RWPE2 (cell line): ENCODE measurements around the gene NT5C1A.

Experiments
- ATAC-seq: fragments of 200-7000 bp; cut with Tn5 transposase; 3 replicates; pipeline ENCODE4 v1.9.1; 2021; ENCODE audit warnings: low read depth
- DNase-seq: peaks from one replicate; pipeline ENCODE4 v3.0.0-alpha.2; 2020; ENCODE audit warnings: low spot score
- H3K27ac ChIP-seq: fragments of 450-650 bp; 2 replicates; pipeline ENCODE4 v1.5.1; 2017; ENCODE audit warnings: mild to moderate bottlenecking; ENCODE audit not compliant: poor library complexity, severe bottlenecking
- H3K27me3 ChIP-seq: fragments of 250-450 bp; sonication (Bioruptor Pico); 2 replicates; pipeline ENCODE4 v1.5.1; 2021; ENCODE audit warnings: mild to moderate bottlenecking, moderate library complexity; ENCODE audit not compliant: insufficient read depth, poor library complexity, severe bottlenecking
- H3K36me3 ChIP-seq: fragments of 250-450 bp; sonication (Bioruptor Pico); 2 replicates; pipeline ENCODE4 v1.5.1; 2020; ENCODE audit warnings: low read depth, mild to moderate bottlenecking, moderate library complexity
- H3K4me1 ChIP-seq: fragments of 250-450 bp; sonication (Bioruptor Pico); 2 replicates; pipeline ENCODE4 v1.5.1; 2021; ENCODE audit warnings: mild to moderate bottlenecking, moderate library complexity; ENCODE audit not compliant: insufficient read depth, poor library complexity, severe bottlenecking
- H3K4me3 ChIP-seq: fragments of 250-450 bp; sonication (Bioruptor Pico); 2 replicates; pipeline ENCODE4 v1.5.1; 2021; ENCODE audit warnings: mild to moderate bottlenecking, moderate library complexity; ENCODE audit not compliant: severe bottlenecking
- H3K9me3 ChIP-seq: fragments of 250-450 bp; sonication (Bioruptor Pico); 2 replicates; pipeline ENCODE4 v1.5.1; 2021; ENCODE audit warnings: mild to moderate bottlenecking, moderate library complexity; ENCODE audit not compliant: severe bottlenecking
- CTCF ChIP-seq: fragments of 450-650 bp; IDR thresholded peaks from one replicate; pipeline ENCODE4 v1.5.1; 2017; ENCODE audit warnings: mild to moderate bottlenecking, moderate library complexity; ENCODE audit not compliant: poor library complexity, severe bottlenecking

Gene NT5C1A

GRCh38 chr1:39617488-39618049, 54.3 kb downstream of the NT5C1A start:
- Histone ChIP-seq H3K27ac (no peak overlapping the region), H3K9me3 (no peaks in the 10 kb centered on the region), H3K36me3 (no peaks in the 10 kb centered on the region), H3K4me1 (no peaks in the 10 kb centered on the region), H3K4me3 (no peak overlapping the region), H3K27me3 (no peaks in the 10 kb centered on the region)
- no peak for DNase-seq
- ATAC-seq, result 0 out of 3 replicates have a peak, but pooled peaks have one; percentile 31
- TF ChIP-seq CTCF, result no peak

GRCh38 chr1:39615086-39615673, 56.7 kb downstream of the NT5C1A start:
- DNase-seq (no peak), ATAC-seq (no peak)
- Histone ChIP-seq H3K4me3 (no peak overlapping the region), H3K36me3 (no peaks in the 10 kb centered on the region), H3K9me3 (no peaks in the 10 kb centered on the region), H3K4me1 (no peaks in the 10 kb centered on the region), H3K27me3 (no peaks in the 10 kb centered on the region), H3K27ac (no peak overlapping the region)
- TF ChIP-seq CTCF, result no peak

GRCh38 chr1:39614488-39614887, 57.4 kb downstream of the NT5C1A start:
- ATAC-seq (no peak), DNase-seq (no peak)
- Histone ChIP-seq H3K4me3 (no peak overlapping the region), H3K36me3 (no peaks in the 10 kb centered on the region), H3K4me1 (no peaks in the 10 kb centered on the region), H3K27me3 (no peaks in the 10 kb centered on the region), H3K27ac (no peak overlapping the region), H3K9me3 (no peaks in the 10 kb centered on the region)
- no peak for TF ChIP-seq CTCF

GRCh38 chr1:39613250-39613649, 58.7 kb downstream of the NT5C1A start:
- Histone ChIP-seq H3K4me1 (no peaks in the 10 kb centered on the region), H3K27ac (no peak overlapping the region), H3K9me3 (no peaks in the 10 kb centered on the region), H3K36me3 (no peaks in the 10 kb centered on the region), H3K27me3 (no peaks in the 10 kb centered on the region), H3K4me3 (no peak overlapping the region)
- ATAC-seq (no peak), DNase-seq (no peak)
- no peak for TF ChIP-seq CTCF

- peak; percentile 51; the same call in 2 of the 3 replicates for ATAC-seq
- Histone ChIP-seq H3K27ac (no peak overlapping the region), H3K36me3 (no peaks in the 10 kb centered on the region), H3K9me3 (no peaks in the 10 kb centered on the region), H3K4me3 (no peak overlapping the region), H3K4me1 (peaks cover 2% of the 10 kb centered on the region), H3K27me3 (no peaks in the 10 kb centered on the region)
- no peak for DNase-seq
- peak; percentile 69 for TF ChIP-seq CTCF
Measured at GRCh38 chr1:39609618-39610331, 62.1 kb downstream of the NT5C1A start.
